Measurements from ENCODE around the gene KRTAP4-8. TPM values are rescaled to one million over a fixed set of nuclear protein-coding genes. Genes with fewer than 3 reads are reported as not detected.
"Not testable (repeated sequence)": the region's sequence is repeated elsewhere in the genome, so short reads cannot be mapped to it uniquely, and the experiment has no call there.

Gene KRTAP4-8
- total and polyA plus RNA-seq, 2 donors (not counting 1 experiment from before 2014, with no cell fraction given): not detected

DNA sequence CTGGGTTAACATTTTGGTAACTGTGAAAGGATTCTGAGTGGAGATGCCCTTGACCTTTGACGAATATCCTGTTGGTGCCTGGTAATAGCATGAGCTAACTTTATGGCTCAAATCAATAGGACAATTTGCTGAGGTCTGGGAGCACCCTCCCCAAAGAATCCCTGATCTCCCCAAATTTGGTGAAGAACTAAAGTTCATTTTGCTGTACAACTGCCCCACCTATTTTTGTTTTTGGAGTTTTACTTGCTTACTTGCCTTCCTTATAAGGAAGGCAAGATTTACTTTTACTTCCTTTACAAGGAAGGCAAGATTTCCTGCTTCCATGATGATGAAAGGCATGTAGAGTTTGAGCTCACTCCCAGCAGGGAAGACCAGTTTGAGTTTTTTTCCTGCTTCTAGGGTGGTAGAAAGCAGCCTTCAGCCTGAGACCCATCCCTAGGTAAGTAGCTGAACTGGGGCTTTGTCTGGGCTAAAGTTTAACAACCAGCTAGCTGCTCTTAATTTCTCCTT lies 10.1 kb upstream of the KRTAP4-8 start:
- no peak overlapping the region for H3K9ac ChIP-seq (ENCODE audit: insufficient read depth, low read length)
- H3K4me3 ChIP-seq (replicated peaks in 1 of 4; ENCODE audit: control extremely low read depth in 1 of 4, insufficient read depth in 1 of 4, low read depth in 3 of 4, low read length in 4 of 4): peak overlapping the region in 1 of 4 experiments; percentile 27
- no peaks in the 10 kb centered on the region for H3K27me3 ChIP-seq (ENCODE audit: control insufficient read depth, insufficient read depth, low read length)
- H4K20me1 ChIP-seq (ENCODE audit: control insufficient read depth, extremely low read depth, insufficient read depth, low read length): no peaks in the 10 kb centered on the region
- H2AFZ ChIP-seq (ENCODE audit: low read length): peak overlapping the region; percentile 46
- H3K36me3 ChIP-seq (ENCODE audit: control insufficient read depth, insufficient read depth, low read length): no peaks in the 10 kb centered on the region
- H3K4me1 ChIP-seq (ENCODE audit: control insufficient read depth, extremely low read depth, insufficient read depth, low read length): peaks cover 3% of the 10 kb centered on the region
- TF ChIP-seq, protein P1, sequence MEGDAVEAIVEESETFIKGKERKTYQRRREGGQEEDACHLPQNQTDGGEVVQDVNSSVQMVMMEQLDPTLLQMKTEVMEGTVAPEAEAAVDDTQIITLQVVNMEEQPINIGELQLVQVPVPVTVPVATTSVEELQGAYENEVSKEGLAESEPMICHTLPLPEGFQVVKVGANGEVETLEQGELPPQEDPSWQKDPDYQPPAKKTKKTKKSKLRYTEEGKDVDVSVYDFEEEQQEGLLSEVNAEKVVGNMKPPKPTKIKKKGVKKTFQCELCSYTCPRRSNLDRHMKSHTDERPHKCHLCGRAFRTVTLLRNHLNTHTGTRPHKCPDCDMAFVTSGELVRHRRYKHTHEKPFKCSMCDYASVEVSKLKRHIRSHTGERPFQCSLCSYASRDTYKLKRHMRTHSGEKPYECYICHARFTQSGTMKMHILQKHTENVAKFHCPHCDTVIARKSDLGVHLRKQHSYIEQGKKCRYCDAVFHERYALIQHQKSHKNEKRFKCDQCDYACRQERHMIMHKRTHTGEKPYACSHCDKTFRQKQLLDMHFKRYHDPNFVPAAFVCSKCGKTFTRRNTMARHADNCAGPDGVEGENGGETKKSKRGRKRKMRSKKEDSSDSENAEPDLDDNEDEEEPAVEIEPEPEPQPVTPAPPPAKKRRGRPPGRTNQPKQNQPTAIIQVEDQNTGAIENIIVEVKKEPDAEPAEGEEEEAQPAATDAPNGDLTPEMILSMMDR (conservative IDR thresholded peaks at IDR 0.05 in 1 of 2, IDR thresholded peaks at IDR 0.05 in 1 of 2; ENCODE audit: low read depth in 1 of 2, low read length in 2 of 2): no peak
- no peak for TF ChIP-seq EZH2 (IDR thresholded peaks at IDR 0.05; ENCODE audit: low read length, missing control alignments)
- no peak overlapping the region for H3K4me2 ChIP-seq (ENCODE audit: extremely low read depth, insufficient read depth, low read length)
- no peaks in the 10 kb centered on the region for H3K9me3 ChIP-seq (ENCODE audit: control insufficient read depth, insufficient read depth, low read depth, low read length)
- no peak overlapping the region for H3K27ac ChIP-seq (ENCODE audit: insufficient read depth, low read length)
- DNase-seq (ENCODE audit: low read depth in 2 of 2): peak in 1 of 2 donors; percentile 40
- no peaks in the 10 kb centered on the region for H3K79me2 ChIP-seq (ENCODE audit: control insufficient read depth, insufficient read depth, low read length)

DNA sequence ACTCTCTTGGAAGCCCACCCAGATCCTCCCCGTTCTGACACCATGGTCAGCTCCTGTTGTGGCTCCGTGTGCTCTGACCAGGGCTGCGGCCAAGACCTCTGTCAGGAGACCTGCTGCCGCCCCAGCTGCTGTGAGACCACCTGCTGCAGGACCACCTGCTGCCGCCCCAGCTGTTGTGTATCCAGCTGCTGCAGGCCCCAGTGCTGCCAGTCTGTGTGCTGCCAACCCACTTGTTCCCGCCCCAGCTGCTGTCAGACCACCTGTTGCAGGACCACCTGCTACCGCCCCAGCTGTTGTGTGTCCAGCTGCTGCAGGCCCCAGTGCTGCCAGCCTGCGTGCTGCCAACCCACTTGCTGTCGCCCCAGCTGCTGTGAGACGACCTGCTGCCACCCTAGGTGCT lies 7.4 kb upstream of the KRTAP4-8 start, which contains the start of gene KRTAP4-9:
TSS of gene KRTAP4-9 (plus strand) at position 43 of the 400 bp plus-strand sequence. CDS start at position 43, 0 bp downstream.
- not testable (repeated sequence) for H3K79me2 ChIP-seq (ENCODE audit: control insufficient read depth, insufficient read depth, low read length); H3K4me2 ChIP-seq (ENCODE audit: extremely low read depth, insufficient read depth, low read length); H2AFZ ChIP-seq (ENCODE audit: low read length); H3K27me3 ChIP-seq (ENCODE audit: control insufficient read depth, insufficient read depth, low read length); H3K4me1 ChIP-seq (ENCODE audit: control insufficient read depth, extremely low read depth, insufficient read depth, low read length); H3K9ac ChIP-seq (ENCODE audit: insufficient read depth, low read length); H3K36me3 ChIP-seq (ENCODE audit: control insufficient read depth, insufficient read depth, low read length); H4K20me1 ChIP-seq (ENCODE audit: control insufficient read depth, extremely low read depth, insufficient read depth, low read length); DNase-seq (ENCODE audit: low read depth in 2 of 2); H3K4me3 ChIP-seq (replicated peaks in 1 of 4; ENCODE audit: control extremely low read depth in 1 of 4, insufficient read depth in 1 of 4, low read depth in 3 of 4, low read length in 4 of 4); H3K27ac ChIP-seq (ENCODE audit: insufficient read depth, low read length); H3K9me3 ChIP-seq (ENCODE audit: control insufficient read depth, insufficient read depth, low read depth, low read length)

DNA sequence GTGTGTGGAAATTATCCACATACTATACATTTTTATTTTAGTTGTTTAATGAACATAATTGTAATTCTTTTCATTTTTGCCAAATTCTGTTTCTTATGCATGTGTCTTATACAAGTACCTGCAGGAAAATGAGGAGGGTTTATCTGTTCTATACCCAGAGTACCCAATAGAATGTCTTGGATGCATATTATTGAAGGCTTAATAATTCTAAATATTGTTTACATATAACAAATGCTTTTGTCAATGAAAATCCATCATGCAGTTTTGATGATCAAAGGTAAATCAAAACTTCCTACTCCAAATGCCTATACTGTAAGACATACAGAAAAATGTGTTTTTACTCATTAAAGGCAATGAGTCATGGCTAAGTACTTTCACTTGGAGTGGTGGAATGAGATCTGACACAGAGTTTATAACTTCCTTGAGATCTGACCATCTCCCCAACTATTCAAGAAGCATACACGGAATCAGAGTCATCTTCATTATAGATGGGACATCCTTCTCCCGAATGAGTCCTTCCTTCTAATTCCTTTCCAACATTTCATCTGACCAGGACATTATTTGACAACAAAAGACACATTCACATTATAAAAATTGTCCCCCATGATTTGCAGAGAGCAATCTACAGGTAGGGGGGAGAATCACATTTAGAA lies 6.6 kb upstream of the KRTAP4-8 start:
- H3K36me3 ChIP-seq (ENCODE audit: control insufficient read depth, insufficient read depth, low read length); H3K4me2 ChIP-seq (ENCODE audit: extremely low read depth, insufficient read depth, low read length); H3K27ac ChIP-seq (ENCODE audit: insufficient read depth, low read length); H3K4me3 ChIP-seq (replicated peaks in 1 of 4; ENCODE audit: control extremely low read depth in 1 of 4, insufficient read depth in 1 of 4, low read depth in 3 of 4, low read length in 4 of 4); H3K9ac ChIP-seq (ENCODE audit: insufficient read depth, low read length); H3K27me3 ChIP-seq (ENCODE audit: control insufficient read depth, insufficient read depth, low read length); H3K79me2 ChIP-seq (ENCODE audit: control insufficient read depth, insufficient read depth, low read length); H4K20me1 ChIP-seq (ENCODE audit: control insufficient read depth, extremely low read depth, insufficient read depth, low read length); H2AFZ ChIP-seq (ENCODE audit: low read length); H3K4me1 ChIP-seq (ENCODE audit: control insufficient read depth, extremely low read depth, insufficient read depth, low read length); H3K9me3 ChIP-seq (ENCODE audit: control insufficient read depth, insufficient read depth, low read depth, low read length): not testable (repeated sequence)
- peak in 1 of 2 donors; percentile 63 for DNase-seq (ENCODE audit: low read depth in 2 of 2)

DNA sequence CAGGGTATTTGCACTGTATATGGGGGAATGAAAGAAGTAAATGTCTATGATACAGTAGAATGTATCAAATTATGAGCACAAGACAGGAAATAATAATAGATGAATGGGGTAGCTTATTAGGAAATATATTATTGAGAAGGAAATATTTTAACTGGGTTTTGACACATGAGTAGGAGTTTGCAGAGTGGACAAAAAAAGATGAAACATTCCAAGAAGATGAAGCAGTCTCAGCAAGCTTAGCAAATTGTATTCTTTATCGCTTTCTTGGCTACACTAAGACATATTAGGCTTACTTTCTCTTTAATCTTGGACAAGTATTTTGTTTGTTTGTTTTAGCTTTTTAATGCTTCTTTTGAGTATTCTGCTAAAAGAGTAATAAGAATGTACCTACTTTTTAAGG lies 6.0 kb upstream of the KRTAP4-8 start:
- Histone ChIP-seq H3K27me3 (ENCODE audit: control insufficient read depth, insufficient read depth, low read length) (no peaks in the 10 kb centered on the region), H3K4me2 (ENCODE audit: extremely low read depth, insufficient read depth, low read length) (no peak overlapping the region)

More for the DNA sequence above, 6.0 kb upstream of the KRTAP4-8 start:
- no peak overlapping the region for H3K9ac ChIP-seq (ENCODE audit: insufficient read depth, low read length)
- H3K27ac ChIP-seq (ENCODE audit: insufficient read depth, low read length): no peak overlapping the region
- no peaks in the 10 kb centered on the region for H3K36me3 ChIP-seq (ENCODE audit: control insufficient read depth, insufficient read depth, low read length)
- no peak overlapping the region for H3K4me3 ChIP-seq (replicated peaks in 1 of 4; ENCODE audit: control extremely low read depth in 1 of 4, insufficient read depth in 1 of 4, low read depth in 3 of 4, low read length in 4 of 4)
- no peak overlapping the region for H2AFZ ChIP-seq (ENCODE audit: low read length)
- TF ChIP-seq EZH2 (IDR thresholded peaks at IDR 0.05; ENCODE audit: low read length, missing control alignments): no peak
- TF ChIP-seq, protein P1 (conservative IDR thresholded peaks at IDR 0.05 in 1 of 2, IDR thresholded peaks at IDR 0.05 in 1 of 2; ENCODE audit: low read depth in 1 of 2, low read length in 2 of 2): no peak
- H3K4me1 ChIP-seq (ENCODE audit: control insufficient read depth, extremely low read depth, insufficient read depth, low read length): peaks cover 3% of the 10 kb centered on the region
- peak in 1 of 2 donors; percentile 21 for DNase-seq (ENCODE audit: low read depth in 2 of 2)
- H3K9me3 ChIP-seq (ENCODE audit: control insufficient read depth, insufficient read depth, low read depth, low read length): no peaks in the 10 kb centered on the region
- H4K20me1 ChIP-seq (ENCODE audit: control insufficient read depth, extremely low read depth, insufficient read depth, low read length): no peaks in the 10 kb centered on the region
- H3K79me2 ChIP-seq (ENCODE audit: control insufficient read depth, insufficient read depth, low read length): no peaks in the 10 kb centered on the region

Data from fibroblast of lung (primary cell).